Measurements from ENCODE around the gene GAB2.

DNA sequence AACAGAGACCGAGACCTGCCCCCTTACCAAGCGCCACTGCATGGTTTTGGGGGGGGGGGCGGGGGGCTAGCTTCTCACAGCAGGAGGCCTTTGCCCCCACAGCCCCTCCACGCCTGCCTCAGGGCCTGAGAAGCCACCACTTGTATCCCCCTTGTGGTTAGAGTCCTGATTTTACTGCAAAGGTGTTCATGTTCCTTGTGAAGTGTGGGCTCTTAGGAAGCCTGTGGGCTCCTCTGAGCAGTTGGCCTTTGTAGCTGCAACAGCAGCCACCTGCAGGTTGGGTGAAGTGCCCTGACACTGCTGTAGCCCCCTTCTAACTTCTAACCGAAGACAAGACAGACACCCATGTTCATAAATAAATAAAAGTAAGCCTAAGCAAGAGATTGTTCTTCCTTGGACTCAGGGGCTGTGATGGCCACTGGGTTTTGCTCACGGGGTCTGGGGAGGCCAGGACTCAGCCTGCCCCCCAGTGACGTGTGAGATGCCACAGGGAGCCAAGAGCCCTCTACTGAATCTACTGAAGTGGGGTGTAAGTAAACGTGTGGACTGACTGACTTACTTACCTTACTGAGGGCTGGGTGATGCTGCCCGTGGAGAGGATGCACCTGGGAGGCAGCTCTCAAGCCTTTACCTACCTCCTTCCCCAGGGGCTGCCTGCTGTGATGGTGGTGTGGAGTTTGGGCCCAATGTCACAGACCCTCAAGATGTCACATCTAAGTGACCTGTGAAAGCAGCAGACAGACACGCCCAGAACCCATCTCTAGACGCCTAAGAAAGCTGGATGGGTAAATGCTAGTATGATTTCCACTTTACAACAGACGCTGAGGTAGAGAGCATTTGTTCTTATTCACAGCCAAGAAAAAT lies 203.1 kb downstream of the GAB2 start:
- TF ChIP-seq POLR2A (IDR thresholded peaks at IDR 0.05; ENCODE audit: low read length): no peak
- TF ChIP-seq GATA1 (IDR thresholded peaks at IDR 0.05; ENCODE audit: low read depth, low read length): no peak

All from erythroblast (primary cell).